Chondrocyte (in vitro differentiated cells): ENCODE measurements around the gene CARS1. TPM values are rescaled to one million over a fixed set of nuclear protein-coding genes. Genes with fewer than 3 reads are reported as not detected.

Experiments
- DNase-seq: peaks from one replicate; pipeline ENCODE4 v3.0.0; 2021; ENCODE audit warnings: mixed read lengths, low spot score
- H3K27ac Mint-ChIP-seq: one replicate; pipeline ENCODE4 v1.8.0; 2021; ENCODE audit warnings: mild to moderate bottlenecking, moderate library complexity, mixed read lengths; ENCODE audit not compliant: unreplicated experiment
- H3K27me3 Mint-ChIP-seq: 2 replicates; pipeline ENCODE4 v1.8.0; 2021; ENCODE audit warnings: low read depth, mixed read lengths
- H3K36me3 Mint-ChIP-seq: 2 replicates; pipeline ENCODE4 v1.8.0; 2021; ENCODE audit warnings: low read depth, mixed read lengths
- H3K4me1 Mint-ChIP-seq: 2 replicates; pipeline ENCODE4 v1.8.0; 2021; ENCODE audit warnings: low read depth, mild to moderate bottlenecking, mixed read lengths
- H3K4me3 Mint-ChIP-seq: one replicate; pipeline ENCODE4 v1.8.0; 2021; ENCODE audit warnings: mild to moderate bottlenecking, moderate library complexity, mixed read lengths; ENCODE audit not compliant: unreplicated experiment
- H3K9me3 Mint-ChIP-seq: 2 replicates; pipeline ENCODE4 v1.8.0; 2021; ENCODE audit warnings: low read depth, mixed read lengths
- CTCF ChIP-seq: fragments of 200-600 bp; sonication (generic); IDR thresholded peaks from 2 replicates; pipeline ENCODE4 v1.5.0; 2021; ENCODE audit warnings: antibody characterized with exemption, mild to moderate bottlenecking, moderate library complexity
- total RNA-seq: library from RNA; stranded (reverse); gene quantifications from 3 replicates; pipeline ENCODE4 v1.2.1, GENCODE V29; 2021

The CARS1 gene
- total RNA-seq, 1 donor from 2014 or later = 106 TPM

DNA sequence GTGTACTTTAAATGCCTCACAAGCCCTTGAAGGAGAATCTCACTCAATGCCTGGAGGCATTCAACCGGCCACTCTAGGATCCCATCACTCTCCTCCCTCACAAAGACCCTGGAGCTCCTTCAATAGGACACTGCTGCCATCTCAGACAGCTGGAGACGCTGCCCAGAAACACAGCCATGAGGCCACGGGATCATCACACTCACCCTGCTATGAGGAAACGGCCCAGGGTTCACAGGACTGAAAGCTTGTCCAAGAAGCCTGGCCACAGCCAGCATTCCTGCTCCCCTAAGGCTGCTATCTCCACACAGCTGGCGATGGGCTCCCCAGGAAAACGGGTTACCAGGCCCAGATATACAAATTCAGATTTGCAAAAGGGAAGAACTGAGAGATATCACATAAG lies 13.2 kb downstream of the CARS1 start:
- H3K36me3 Mint-ChIP-seq = peaks cover 18% of the 10 kb centered on the region
- peak; percentile 37 for DNase-seq
- H3K4me3 Mint-ChIP-seq = no peak overlapping the region
- H3K9me3 Mint-ChIP-seq = no peaks in the 10 kb centered on the region
- TF ChIP-seq CTCF = no peak
- H3K27me3 Mint-ChIP-seq = no peaks in the 10 kb centered on the region
- peaks cover 33% of the 10 kb centered on the region for H3K4me1 Mint-ChIP-seq
- H3K27ac Mint-ChIP-seq = peak overlapping the region; percentile 74

DNA sequence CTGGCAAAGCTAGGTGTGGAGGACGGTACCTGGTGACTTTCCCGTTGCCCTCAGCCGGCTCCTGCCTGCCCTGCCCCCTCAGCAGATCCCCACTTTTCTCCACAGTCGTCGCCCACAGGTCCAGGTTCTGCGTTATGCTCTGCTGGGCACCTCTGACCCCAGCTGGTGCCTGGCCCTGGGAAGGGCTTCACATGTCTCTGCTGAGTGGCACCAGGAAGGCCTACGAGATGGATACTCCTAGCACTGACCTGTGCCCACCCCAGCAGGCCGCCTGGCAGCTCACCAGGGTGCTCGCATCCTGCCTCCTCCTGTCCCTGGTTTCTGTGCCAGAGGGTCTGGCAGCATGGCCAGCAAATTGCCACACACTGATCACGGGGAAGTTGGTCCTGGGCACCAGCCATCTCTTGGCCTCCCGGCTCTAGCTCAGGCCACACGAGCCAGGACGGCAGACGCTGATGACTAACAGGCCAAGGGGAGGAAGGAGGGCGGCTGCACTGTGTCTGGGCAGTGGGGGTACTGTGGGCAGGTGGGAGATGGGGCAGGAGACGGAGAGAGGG lies 13.8 kb downstream of the CARS1 start:
- DNase-seq = peak; percentile 88
- Mint-ChIP-seq H3K36me3 (peaks cover 21% of the 10 kb centered on the region), H3K27me3 (no peaks in the 10 kb centered on the region), H3K4me1 (peaks cover 29% of the 10 kb centered on the region), H3K4me3 (no peak overlapping the region), H3K9me3 (no peaks in the 10 kb centered on the region), H3K27ac (peak overlapping the region; percentile 74)
- no peak for TF ChIP-seq CTCF

DNA sequence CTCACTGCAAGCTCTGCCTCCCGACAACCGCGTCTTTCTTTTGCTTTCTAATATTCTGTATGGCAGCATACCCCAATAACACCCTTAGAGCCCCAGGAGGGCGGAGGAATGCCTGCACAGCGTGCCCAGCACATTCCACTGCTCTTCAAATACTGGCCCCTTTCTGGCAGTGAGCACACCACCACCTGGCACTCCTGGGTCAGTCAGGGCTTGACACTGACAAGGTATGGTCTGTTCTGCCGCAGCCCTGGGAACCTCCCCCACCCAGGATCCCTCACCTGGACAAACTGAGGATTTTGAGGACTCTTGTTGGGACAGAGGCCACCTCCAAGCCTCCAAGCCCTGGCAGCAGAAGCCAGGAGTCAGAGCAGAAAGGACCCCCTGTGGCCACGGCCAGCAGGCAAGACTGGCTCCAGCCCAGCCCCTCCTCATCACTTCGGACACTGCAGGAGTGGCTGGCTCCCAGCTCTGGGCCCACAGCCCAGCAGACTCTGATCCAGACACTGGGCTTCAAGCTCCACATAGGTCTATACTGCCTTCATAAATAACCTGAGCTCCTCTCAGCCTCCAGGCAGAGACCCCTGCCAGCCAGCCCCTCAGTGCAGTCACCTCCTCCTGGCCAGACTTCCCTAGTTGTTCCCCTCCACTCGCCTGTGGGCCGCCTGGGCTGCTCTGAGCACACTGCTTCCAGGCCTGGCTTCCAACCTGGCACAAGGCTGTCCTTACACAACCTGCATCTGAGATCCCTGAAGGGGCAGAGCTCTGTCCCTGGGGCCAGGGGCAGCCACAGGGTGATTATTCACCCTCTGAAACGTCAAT lies 14.5 kb downstream of the CARS1 start:
- no peak overlapping the region for H3K4me3 Mint-ChIP-seq
- peaks cover 25% of the 10 kb centered on the region for H3K36me3 Mint-ChIP-seq
- no peak for DNase-seq
- no peaks in the 10 kb centered on the region for H3K27me3 Mint-ChIP-seq
- peaks cover 25% of the 10 kb centered on the region for H3K4me1 Mint-ChIP-seq
- H3K9me3 Mint-ChIP-seq = no peaks in the 10 kb centered on the region
- TF ChIP-seq CTCF = no peak
- peak overlapping the region; percentile 74 for H3K27ac Mint-ChIP-seq

GRCh38 chr11:3041699-3042441 lies 15.4 kb downstream of the CARS1 start:
- H3K4me1 Mint-ChIP-seq = peaks cover 24% of the 10 kb centered on the region
- DNase-seq = peak; percentile 40
- no peaks in the 10 kb centered on the region for H3K9me3 Mint-ChIP-seq
- no peak overlapping the region for H3K4me3 Mint-ChIP-seq
- no peak for TF ChIP-seq CTCF
- no peaks in the 10 kb centered on the region for H3K27me3 Mint-ChIP-seq
- H3K36me3 Mint-ChIP-seq = peaks cover 31% of the 10 kb centered on the region
- no peak overlapping the region for H3K27ac Mint-ChIP-seq

DNA sequence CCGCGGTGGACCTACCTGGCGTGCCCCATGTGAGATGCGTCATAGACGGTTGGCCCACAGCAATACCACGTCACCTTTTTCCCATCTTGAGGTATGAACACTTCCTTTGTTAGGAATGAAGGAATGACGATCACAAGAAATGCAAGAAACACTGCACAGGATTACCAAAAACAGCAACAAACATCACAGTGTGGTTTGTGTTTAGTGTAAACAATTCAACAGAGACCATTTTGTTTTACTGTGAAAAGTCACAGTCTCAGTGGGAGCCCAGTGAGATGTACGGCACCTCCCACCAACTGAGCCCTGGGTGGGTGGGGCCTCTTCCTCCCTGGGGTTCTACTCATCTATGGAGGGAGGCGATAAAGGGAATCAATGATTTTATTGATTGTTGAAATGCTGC lies 16.3 kb downstream of the CARS1 start:
- DNase-seq = no peak
- H3K4me3 Mint-ChIP-seq = no peak overlapping the region
- TF ChIP-seq CTCF = no peak
- no peaks in the 10 kb centered on the region for H3K27me3 Mint-ChIP-seq
- peaks cover 24% of the 10 kb centered on the region for H3K4me1 Mint-ChIP-seq
- H3K36me3 Mint-ChIP-seq = peaks cover 38% of the 10 kb centered on the region
- H3K27ac Mint-ChIP-seq = no peak overlapping the region
- no peaks in the 10 kb centered on the region for H3K9me3 Mint-ChIP-seq
